Nephron (organoid): ENCODE data around the gene COG5.

ENCODE experiments used
- H3K27ac Mint-ChIP-seq, 3 experiments: 2 replicates each; pipeline ENCODE4 v1.8.0; 2020; ENCODE audit warnings: mixed read lengths in 3 of 3, mild to moderate bottlenecking in 2 of 3, moderate library complexity in 1 of 3
- H3K27me3 Mint-ChIP-seq: 2 replicates; pipeline ENCODE4 v1.8.0; 2021; ENCODE audit warnings: low read depth, mild to moderate bottlenecking, moderate library complexity, mixed read lengths
- H3K36me3 Mint-ChIP-seq: 2 replicates; pipeline ENCODE4 v1.8.0; 2020; ENCODE audit warnings: low read depth, mixed read lengths
- H3K4me1 Mint-ChIP-seq: 2 replicates; pipeline ENCODE4 v1.8.0; 2020; ENCODE audit warnings: mixed read lengths
- H3K4me3 Mint-ChIP-seq, 3 experiments: 2 replicates each; pipeline ENCODE4 v1.8.0; 2020; ENCODE audit warnings: mild to moderate bottlenecking in 3 of 3, mixed read lengths in 3 of 3, moderate library complexity in 2 of 3
- H3K9me3 Mint-ChIP-seq: 2 replicates; pipeline ENCODE4 v1.8.0; 2020; ENCODE audit warnings: mixed read lengths
- TF ChIP-seq, protein P1 (sequence below), 3 experiments: fragments of 200-600 bp; sonication (generic); IDR thresholded peaks; one replicate each; pipeline ENCODE4 v1.5.0; 2021; ENCODE audit warnings: antibody characterized with exemption in 3 of 3; ENCODE audit not compliant: unreplicated experiment in 3 of 3

COG5 gene

DNA sequence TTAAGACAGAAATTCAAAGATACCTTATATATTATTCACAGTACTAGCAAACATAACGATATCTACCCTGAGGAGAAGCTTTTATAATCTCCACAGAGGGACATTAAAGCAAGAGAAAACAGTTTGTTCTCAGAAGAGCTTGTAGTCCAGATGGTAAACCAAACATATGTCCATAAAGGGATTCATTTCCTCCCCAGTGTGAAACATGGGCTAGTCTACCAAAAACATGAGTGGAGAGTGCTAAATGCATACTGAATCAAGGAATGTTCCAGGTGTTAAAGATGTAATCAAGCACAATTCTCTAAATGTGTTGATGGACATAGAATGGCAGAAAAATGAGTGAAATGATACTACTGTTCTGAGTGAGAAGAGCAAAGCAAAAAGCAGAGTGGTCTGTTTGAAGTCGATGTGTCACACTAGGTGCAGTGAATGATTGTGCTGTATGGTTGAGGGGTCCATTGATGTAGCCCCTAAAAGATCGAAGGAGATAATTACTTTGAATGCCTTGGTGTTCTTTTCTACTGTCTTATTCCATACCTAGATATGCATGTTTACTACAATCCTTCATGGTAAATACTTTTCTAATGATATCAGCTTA lies 41.6 kb upstream of the COG5 start:
- TF ChIP-seq, protein P1, sequence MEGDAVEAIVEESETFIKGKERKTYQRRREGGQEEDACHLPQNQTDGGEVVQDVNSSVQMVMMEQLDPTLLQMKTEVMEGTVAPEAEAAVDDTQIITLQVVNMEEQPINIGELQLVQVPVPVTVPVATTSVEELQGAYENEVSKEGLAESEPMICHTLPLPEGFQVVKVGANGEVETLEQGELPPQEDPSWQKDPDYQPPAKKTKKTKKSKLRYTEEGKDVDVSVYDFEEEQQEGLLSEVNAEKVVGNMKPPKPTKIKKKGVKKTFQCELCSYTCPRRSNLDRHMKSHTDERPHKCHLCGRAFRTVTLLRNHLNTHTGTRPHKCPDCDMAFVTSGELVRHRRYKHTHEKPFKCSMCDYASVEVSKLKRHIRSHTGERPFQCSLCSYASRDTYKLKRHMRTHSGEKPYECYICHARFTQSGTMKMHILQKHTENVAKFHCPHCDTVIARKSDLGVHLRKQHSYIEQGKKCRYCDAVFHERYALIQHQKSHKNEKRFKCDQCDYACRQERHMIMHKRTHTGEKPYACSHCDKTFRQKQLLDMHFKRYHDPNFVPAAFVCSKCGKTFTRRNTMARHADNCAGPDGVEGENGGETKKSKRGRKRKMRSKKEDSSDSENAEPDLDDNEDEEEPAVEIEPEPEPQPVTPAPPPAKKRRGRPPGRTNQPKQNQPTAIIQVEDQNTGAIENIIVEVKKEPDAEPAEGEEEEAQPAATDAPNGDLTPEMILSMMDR (IDR thresholded peaks at IDR 0.05; ENCODE audit: unreplicated experiment in 3 of 3), result no peak
- Mint-ChIP-seq H3K4me1 (peaks cover 24% of the 10 kb centered on the region), H3K36me3 (peaks cover 8% of the 10 kb centered on the region), H3K27me3 (no peaks in the 10 kb centered on the region), H3K27ac (no peak overlapping the region), H3K9me3 (no peaks in the 10 kb centered on the region), H3K4me3 (no peak overlapping the region)

DNA sequence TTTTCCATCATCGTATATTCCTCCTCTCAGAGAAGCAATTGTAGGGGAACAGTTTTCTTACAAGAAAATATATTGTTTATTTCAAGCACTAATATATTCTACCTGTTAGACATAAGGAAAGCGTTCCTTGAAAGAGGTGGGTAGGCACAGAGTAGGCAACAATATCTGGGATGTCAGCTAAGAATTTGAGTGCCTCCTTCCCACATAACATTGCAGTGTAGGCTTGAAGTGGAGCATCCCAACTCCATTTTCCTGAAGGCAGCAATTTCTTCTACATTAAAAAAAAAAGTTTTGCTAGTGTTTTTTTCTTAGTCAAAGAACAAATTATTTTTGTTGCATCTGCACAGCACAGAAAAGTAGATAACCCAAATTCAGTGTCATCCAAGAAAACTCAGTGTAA lies 37.1 kb upstream of the COG5 start:
- H3K4me3 Mint-ChIP-seq, result no peak overlapping the region
- H3K27ac Mint-ChIP-seq, result peak overlapping the region in 2 of 3 experiments; percentile 17 to 82
- no peaks in the 10 kb centered on the region for H3K9me3 Mint-ChIP-seq
- peaks cover 17% of the 10 kb centered on the region for H3K36me3 Mint-ChIP-seq
- no peaks in the 10 kb centered on the region for H3K27me3 Mint-ChIP-seq
- TF ChIP-seq, protein P1 (IDR thresholded peaks at IDR 0.05; ENCODE audit: unreplicated experiment in 3 of 3), result no peak
- peaks cover 11% of the 10 kb centered on the region for H3K4me1 Mint-ChIP-seq

DNA sequence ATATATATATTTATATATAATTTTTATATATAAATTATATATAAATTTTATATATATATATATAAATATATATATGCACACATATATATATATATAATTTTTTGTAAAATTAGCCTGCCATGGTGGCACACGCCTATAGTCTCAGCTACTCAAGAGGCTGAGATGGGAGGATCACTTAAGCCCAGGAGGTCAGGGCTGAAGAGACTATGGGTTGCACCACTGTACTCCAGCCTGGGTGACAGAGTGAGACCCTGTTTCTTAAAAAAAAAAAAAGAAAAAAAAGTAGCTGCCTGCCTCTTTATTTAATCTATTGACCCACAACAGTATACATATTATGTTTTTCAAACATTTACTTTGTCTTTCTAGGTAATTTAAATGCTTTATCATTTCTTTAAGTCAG lies 35.5 kb upstream of the COG5 start:
- H3K27ac Mint-ChIP-seq, result no peak overlapping the region
- no peaks in the 10 kb centered on the region for H3K9me3 Mint-ChIP-seq
- H3K4me3 Mint-ChIP-seq, result no peak overlapping the region
- H3K27me3 Mint-ChIP-seq, result no peaks in the 10 kb centered on the region
- peaks cover 22% of the 10 kb centered on the region for H3K4me1 Mint-ChIP-seq
- peaks cover 27% of the 10 kb centered on the region for H3K36me3 Mint-ChIP-seq
- TF ChIP-seq, protein P1 (IDR thresholded peaks at IDR 0.05; ENCODE audit: unreplicated experiment in 3 of 3), result no peak

DNA sequence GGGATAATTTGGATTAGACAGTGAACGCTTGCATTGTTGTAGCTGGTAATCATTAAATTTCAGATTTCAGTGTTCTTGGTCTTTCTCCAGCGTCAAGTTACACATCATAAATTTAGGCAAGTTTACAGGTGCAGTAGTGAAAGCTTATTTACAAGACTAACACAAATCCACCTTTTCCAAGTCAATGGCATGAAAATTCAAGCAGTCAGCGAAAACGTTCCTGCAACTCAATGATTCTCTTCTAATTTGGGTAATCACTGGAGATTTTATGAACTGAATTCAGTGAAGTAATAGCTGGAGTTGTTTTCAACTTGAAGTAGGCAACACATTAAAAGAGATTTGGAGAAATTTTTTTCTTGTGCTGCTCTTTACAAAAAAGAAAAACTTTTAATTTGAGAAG lies 34.2 kb upstream of the COG5 start:
- H3K4me3 Mint-ChIP-seq, result no peak overlapping the region
- H3K27me3 Mint-ChIP-seq, result no peaks in the 10 kb centered on the region
- TF ChIP-seq, protein P1 (IDR thresholded peaks at IDR 0.05; ENCODE audit: unreplicated experiment in 3 of 3), result no peak
- H3K9me3 Mint-ChIP-seq, result no peaks in the 10 kb centered on the region
- H3K27ac Mint-ChIP-seq, result no peak overlapping the region
- peaks cover 36% of the 10 kb centered on the region for H3K36me3 Mint-ChIP-seq
- H3K4me1 Mint-ChIP-seq, result peaks cover 22% of the 10 kb centered on the region

DNA sequence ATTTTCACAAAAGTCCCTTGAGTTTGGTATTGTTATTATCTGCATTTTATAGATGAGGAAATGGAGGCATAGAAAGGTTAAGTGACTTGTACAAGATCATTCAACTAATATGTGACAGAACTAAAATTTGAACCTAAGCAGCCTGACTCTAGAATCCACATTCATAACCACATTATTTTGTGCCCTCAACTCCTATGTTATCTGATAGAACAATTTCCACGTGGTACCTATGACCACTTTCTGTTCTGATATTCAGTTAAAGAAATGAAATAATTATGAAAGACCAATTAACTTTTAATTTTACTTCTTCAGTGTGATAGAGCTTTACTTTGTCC lies 33.8 kb upstream of the COG5 start:
- TF ChIP-seq, protein P1 (IDR thresholded peaks at IDR 0.05; ENCODE audit: unreplicated experiment in 3 of 3), result no peak
- no peaks in the 10 kb centered on the region for H3K9me3 Mint-ChIP-seq

DNA sequence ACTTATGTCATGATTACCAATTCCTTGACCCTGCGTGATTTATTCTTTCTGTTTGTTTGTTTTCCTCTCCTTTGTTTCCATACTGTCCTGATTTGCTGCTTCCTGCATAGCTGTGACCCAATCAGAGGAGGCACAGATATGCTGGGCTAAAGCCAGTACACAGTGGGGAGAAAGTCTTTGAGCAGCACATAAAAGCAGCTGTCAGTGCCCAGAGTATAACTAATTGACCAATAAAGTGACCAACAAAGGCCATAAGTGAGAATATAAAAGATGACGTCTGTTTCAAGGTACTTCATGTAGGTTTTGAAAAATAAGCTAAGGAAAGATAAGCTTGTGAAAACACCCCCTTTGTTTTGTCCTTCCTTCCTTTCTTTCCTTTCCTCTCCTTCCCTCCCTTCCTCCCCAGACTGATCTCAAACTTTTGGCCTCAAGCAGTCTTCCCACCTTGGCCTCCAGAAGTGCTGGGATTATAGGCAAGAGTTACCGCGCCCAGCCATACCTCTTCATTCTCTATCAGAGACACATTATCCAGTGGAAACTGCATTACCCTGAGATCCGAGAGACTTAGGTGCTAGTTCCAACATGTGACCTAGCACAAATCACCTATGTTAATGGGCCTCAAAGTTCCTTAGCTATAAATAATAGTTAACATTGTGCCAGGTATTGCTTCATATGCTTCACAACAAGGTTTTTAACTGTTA lies 33.3 kb upstream of the COG5 start:
- Mint-ChIP-seq H3K9me3 (no peaks in the 10 kb centered on the region), H3K27ac (peak overlapping the region; percentile 6 to 64 (median 43)), H3K36me3 (peaks cover 36% of the 10 kb centered on the region), H3K4me3 (no peak overlapping the region), H3K4me1 (peaks cover 22% of the 10 kb centered on the region), H3K27me3 (no peaks in the 10 kb centered on the region)
- TF ChIP-seq, protein P1 (IDR thresholded peaks at IDR 0.05; ENCODE audit: unreplicated experiment in 3 of 3), result no peak

More for the DNA sequence above, 33.8 kb upstream of the COG5 start:
- Mint-ChIP-seq H3K4me3 (no peak overlapping the region), H3K4me1 (peaks cover 22% of the 10 kb centered on the region), H3K36me3 (peaks cover 36% of the 10 kb centered on the region), H3K27ac (peak overlapping the region in 1 of 3 experiments; percentile 43), H3K27me3 (no peaks in the 10 kb centered on the region)
